Upper lobe of left lung (tissue), 4 donors: ENCODE results near the gene RND1.
"Not testable (repeated sequence)": the region's sequence is repeated elsewhere in the genome, so short reads cannot be mapped to it uniquely, and the experiment has no call there.

Experiments used
- EP300 ChIP-seq, 4 donors: sonication (generic); formaldehyde crosslinking; IDR thresholded peaks; one replicate each; pipeline ENCODE4 v1.5.1; 2017; ENCODE audit warnings: antibody characterized with exemption in 4 of 4, control low read depth in 2 of 4
- POLR2A ChIP-seq, 4 donors: fragments of 450-650 bp; IDR thresholded peaks; one replicate each; pipeline ENCODE4 v1.5.1; 2016 to 2017; ENCODE audit warnings: antibody characterized with exemption in 4 of 4, mild to moderate bottlenecking in 2 of 4
- POLR2AphosphoS5 ChIP-seq, 2 donors: sonication (generic); formaldehyde crosslinking; IDR thresholded peaks; one replicate each; pipeline ENCODE4 v1.5.1; 2017; ENCODE audit warnings: antibody characterized with exemption in 2 of 2
- TF ChIP-seq, protein P1 (sequence below), 6 experiments: fragments of 450-650 bp in 4 of 6; fragments of 200-600 bp in 2 of 6; sonication (generic) in 2 of 6; IDR thresholded peaks; one replicate each; pipeline ENCODE4 v1.5.1; 2016 to 2019; ENCODE audit warnings: antibody characterized with exemption in 6 of 6

GRCh38 chr12:48842021-48842420 lies 23.6 kb downstream of the RND1 start:
- TF ChIP-seq, protein P1, sequence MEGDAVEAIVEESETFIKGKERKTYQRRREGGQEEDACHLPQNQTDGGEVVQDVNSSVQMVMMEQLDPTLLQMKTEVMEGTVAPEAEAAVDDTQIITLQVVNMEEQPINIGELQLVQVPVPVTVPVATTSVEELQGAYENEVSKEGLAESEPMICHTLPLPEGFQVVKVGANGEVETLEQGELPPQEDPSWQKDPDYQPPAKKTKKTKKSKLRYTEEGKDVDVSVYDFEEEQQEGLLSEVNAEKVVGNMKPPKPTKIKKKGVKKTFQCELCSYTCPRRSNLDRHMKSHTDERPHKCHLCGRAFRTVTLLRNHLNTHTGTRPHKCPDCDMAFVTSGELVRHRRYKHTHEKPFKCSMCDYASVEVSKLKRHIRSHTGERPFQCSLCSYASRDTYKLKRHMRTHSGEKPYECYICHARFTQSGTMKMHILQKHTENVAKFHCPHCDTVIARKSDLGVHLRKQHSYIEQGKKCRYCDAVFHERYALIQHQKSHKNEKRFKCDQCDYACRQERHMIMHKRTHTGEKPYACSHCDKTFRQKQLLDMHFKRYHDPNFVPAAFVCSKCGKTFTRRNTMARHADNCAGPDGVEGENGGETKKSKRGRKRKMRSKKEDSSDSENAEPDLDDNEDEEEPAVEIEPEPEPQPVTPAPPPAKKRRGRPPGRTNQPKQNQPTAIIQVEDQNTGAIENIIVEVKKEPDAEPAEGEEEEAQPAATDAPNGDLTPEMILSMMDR (IDR thresholded peaks at IDR 0.05), result not testable (repeated sequence)
- TF ChIP-seq POLR2A, POLR2AphosphoS5, EP300 (IDR thresholded peaks at IDR 0.05): not testable (repeated sequence)
